ENCODE results near the gene USO1.

GRCh38 chr4:75708218-75708691 is 16.1 kb upstream of the USO1 start:
- TF ChIP-seq CTCF (IDR thresholded peaks at IDR 0.05) (peak; percentile 45), ZFX (IDR thresholded peaks at IDR 0.05; ENCODE audit: borderline replicate concordance) (no peak)
